AG09309 (cell line): ENCODE measurements around the gene USP53.
"Not testable (repeated sequence)": the region's sequence is repeated elsewhere in the genome, so short reads cannot be mapped to it uniquely, and the experiment has no call there.

ENCODE experiments used
- DNase-seq: peaks from one replicate; pipeline ENCODE4 v3.0.0-alpha.2; 2010; ENCODE audit warnings: low read depth
- H3K4me3 ChIP-seq: 2 replicates; pipeline ENCODE4 v1.5.1; 2011; ENCODE audit warnings: mild to moderate bottlenecking, low read depth, low read length, moderate library complexity; ENCODE audit not compliant: control insufficient read depth
- TF ChIP-seq, protein P1 (sequence below): IDR thresholded peaks from 2 replicates; pipeline ENCODE4 v1.5.1; 2011; ENCODE audit warnings: mild to moderate bottlenecking, low read depth, low read length, inconsistent platforms; ENCODE audit not compliant: insufficient read depth, control insufficient read depth; ENCODE audit errors: missing control alignments

USP53 gene

DNA sequence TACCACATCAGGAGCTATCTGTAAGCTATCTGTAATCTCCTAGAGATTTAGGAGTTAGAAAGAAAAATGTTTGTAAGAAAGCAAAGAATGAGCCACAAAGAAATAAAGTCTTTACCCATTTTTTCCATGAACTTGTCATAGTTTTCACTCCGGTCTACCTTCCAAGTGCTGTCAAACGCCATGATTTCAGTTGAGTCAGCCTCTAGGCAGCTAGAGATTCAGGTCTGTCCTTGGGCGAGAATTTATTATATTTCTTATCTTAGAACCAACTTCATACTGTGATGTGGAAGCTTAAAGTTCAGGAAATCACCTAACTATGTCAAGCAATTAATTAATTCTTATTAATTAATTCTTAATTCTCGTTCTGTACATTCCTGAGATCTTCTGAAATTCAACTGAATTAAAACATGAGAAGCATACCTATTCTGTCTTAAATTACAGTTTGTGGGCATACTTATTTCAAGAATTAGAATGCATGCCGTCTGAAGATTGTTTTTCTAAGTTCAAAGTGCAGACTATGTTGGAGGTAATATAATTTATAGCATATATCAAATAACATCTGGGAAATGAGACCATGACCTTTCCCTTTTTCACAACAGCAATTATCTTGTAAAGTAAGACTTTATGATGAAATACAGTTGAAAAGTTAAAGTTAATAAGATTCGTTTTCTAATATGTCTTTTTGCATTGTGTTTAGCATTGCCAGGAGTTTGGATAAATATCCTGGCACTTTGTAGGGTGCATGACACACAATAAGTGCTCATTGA is 109.6 kb downstream of the USP53 start, which contains the start of gene FABP2:
Gene FABP2 (minus strand): TSS at position 218 of the 767 bp plus-strand sequence. CDS start 36 bp downstream, at position 182.
- TF ChIP-seq, protein P1, sequence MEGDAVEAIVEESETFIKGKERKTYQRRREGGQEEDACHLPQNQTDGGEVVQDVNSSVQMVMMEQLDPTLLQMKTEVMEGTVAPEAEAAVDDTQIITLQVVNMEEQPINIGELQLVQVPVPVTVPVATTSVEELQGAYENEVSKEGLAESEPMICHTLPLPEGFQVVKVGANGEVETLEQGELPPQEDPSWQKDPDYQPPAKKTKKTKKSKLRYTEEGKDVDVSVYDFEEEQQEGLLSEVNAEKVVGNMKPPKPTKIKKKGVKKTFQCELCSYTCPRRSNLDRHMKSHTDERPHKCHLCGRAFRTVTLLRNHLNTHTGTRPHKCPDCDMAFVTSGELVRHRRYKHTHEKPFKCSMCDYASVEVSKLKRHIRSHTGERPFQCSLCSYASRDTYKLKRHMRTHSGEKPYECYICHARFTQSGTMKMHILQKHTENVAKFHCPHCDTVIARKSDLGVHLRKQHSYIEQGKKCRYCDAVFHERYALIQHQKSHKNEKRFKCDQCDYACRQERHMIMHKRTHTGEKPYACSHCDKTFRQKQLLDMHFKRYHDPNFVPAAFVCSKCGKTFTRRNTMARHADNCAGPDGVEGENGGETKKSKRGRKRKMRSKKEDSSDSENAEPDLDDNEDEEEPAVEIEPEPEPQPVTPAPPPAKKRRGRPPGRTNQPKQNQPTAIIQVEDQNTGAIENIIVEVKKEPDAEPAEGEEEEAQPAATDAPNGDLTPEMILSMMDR = no peak
- no peak within 1 kb of the TSS for H3K4me3 ChIP-seq
- no peak for DNase-seq

GRCh38 chr4:119328695-119329094 is 116.2 kb downstream of the USP53 start:
- H3K4me3 ChIP-seq = no peak overlapping the region
- TF ChIP-seq, protein P1 = no peak
- DNase-seq = no peak

GRCh38 chr4:119329835-119330620 is 117.5 kb downstream of the USP53 start:
- TF ChIP-seq, protein P1 = no peak
- DNase-seq = no peak
- no peak overlapping the region for H3K4me3 ChIP-seq

- H3K4me3 ChIP-seq, DNase-seq: not testable (repeated sequence)
Measured at GRCh38 chr4:119336332-119336979, 123.9 kb downstream of the USP53 start.

- H3K4me3 ChIP-seq = no peak overlapping the region
- no peak for DNase-seq
- TF ChIP-seq, protein P1 = no peak
Measured at GRCh38 chr4:119337010-119337409, 124.5 kb downstream of the USP53 start.

GRCh38 chr4:119339895-119340294 is 127.4 kb downstream of the USP53 start:
- DNase-seq, H3K4me3 ChIP-seq: not testable (repeated sequence)

- H3K4me3 ChIP-seq, DNase-seq: not testable (repeated sequence)
Measured at GRCh38 chr4:119343293-119343692, 130.8 kb downstream of the USP53 start.
